DOHH2 (cell line): ENCODE data around the gene NAGS.

Experiments used
- CTCF ChIP-seq: fragments of 200-600 bp; sonication (generic); IDR thresholded peaks from one replicate; pipeline ENCODE4 v1.5.1; 2014; ENCODE audit warnings: antibody characterized with exemption, mild to moderate bottlenecking, low read depth, low read length; ENCODE audit not compliant: poor library complexity, severe bottlenecking
- EZH2phosphoT487 ChIP-seq: fragments of 200-600 bp; sonication (generic); IDR thresholded peaks from 2 replicates; pipeline ENCODE4 v1.6.1; 2017; ENCODE audit warnings: borderline replicate concordance, mild to moderate bottlenecking, antibody characterized with exemption, low read length, moderate library complexity, mixed read lengths

- TF ChIP-seq CTCF: no peak
- no peak for TF ChIP-seq EZH2phosphoT487
Observed at GRCh38 chr17:44053125-44053872, 48.9 kb downstream of the NAGS start.
